WTC11 (cell line): ENCODE results near the gene CASP2. TPM values are rescaled to one million over a fixed set of nuclear protein-coding genes. Genes with fewer than 3 reads are reported as not detected.

ENCODE experiments used
- ATAC-seq: fragments of 200-7000 bp; cut with Tn5 transposase; 2 replicates; pipeline ENCODE4 v1.10.0; 2021; ENCODE audit warnings: mild to moderate bottlenecking, moderate library complexity
- CTCF ChIA-PET: fragments of 300-600 bp; sonication (Branson Sonifier 250); formaldehyde crosslinking; loops from one replicate; lab custom pipeline; 2021; ENCODE audit warnings: antibody characterized with exemption; lab: Charles Lee
- POLR2A ChIA-PET: fragments of 350-600 bp; sonication (Branson Sonifier 250); formaldehyde crosslinking; loops from one replicate; lab custom pipeline; 2021; ENCODE audit warnings: antibody characterized with exemption; lab: Charles Lee
- DNase-seq: peaks from one replicate; pipeline ENCODE4 v3.0.0; 2021; ENCODE audit warnings: low spot score
- H3K27ac Mint-ChIP-seq: 2 replicates; pipeline ENCODE4 v1.8.0; 2021; ENCODE audit warnings: mixed read lengths
- H3K27me3 Mint-ChIP-seq: 2 replicates; pipeline ENCODE4 v1.8.0; 2021; ENCODE audit warnings: low read depth, mild to moderate bottlenecking, moderate library complexity, mixed read lengths
- H3K36me3 Mint-ChIP-seq: 2 replicates; pipeline ENCODE4 v1.8.0; 2021; ENCODE audit warnings: mixed read lengths
- H3K4me1 Mint-ChIP-seq: 2 replicates; pipeline ENCODE4 v1.8.0; 2022; ENCODE audit warnings: mixed read lengths
- H3K4me3 Mint-ChIP-seq: 2 replicates; pipeline ENCODE4 v1.8.0; 2021; ENCODE audit warnings: mild to moderate bottlenecking, moderate library complexity, mixed read lengths
- H3K9me3 Mint-ChIP-seq: 2 replicates; pipeline ENCODE4 v1.8.0; 2021; ENCODE audit warnings: mixed read lengths
- AFF4 ChIP-seq: sonication (generic); formaldehyde crosslinking; IDR thresholded peaks from 2 replicates; pipeline ENCODE4 v1.8.1; 2023; ENCODE audit warnings: mild to moderate bottlenecking, missing genetic modification reagents, borderline replicate concordance
- ERG ChIP-seq: fragments of 250-450 bp; sonication (Bioruptor Pico); IDR thresholded peaks from 2 replicates; pipeline ENCODE4 v1.8.0; 2021; ENCODE audit warnings: mild to moderate bottlenecking
- ETV6 ChIP-seq: sonication (generic); formaldehyde crosslinking; IDR thresholded peaks from 2 replicates; pipeline ENCODE4 v1.8.1; 2022; ENCODE audit warnings: mild to moderate bottlenecking, missing genetic modification reagents
- FOXK1 ChIP-seq: sonication (generic); formaldehyde crosslinking; IDR thresholded peaks from 2 replicates; pipeline ENCODE4 v1.8.0; 2022; ENCODE audit warnings: mild to moderate bottlenecking, moderate library complexity, missing genetic modification reagents
- PRRX2 ChIP-seq: fragments of 250-450 bp; sonication (Bioruptor Pico); IDR thresholded peaks from 2 replicates; pipeline ENCODE4 v1.8.0; 2021; ENCODE audit warnings: mild to moderate bottlenecking
- RORB ChIP-seq: fragments of 250-450 bp; sonication (Bioruptor Pico); IDR thresholded peaks from 2 replicates; pipeline ENCODE4 v1.9.0; 2021; ENCODE audit warnings: mild to moderate bottlenecking
- STAT6 ChIP-seq: sonication (generic); formaldehyde crosslinking; conservative IDR thresholded peaks from 2 replicates; pipeline ENCODE4 v1.8.1; 2023; ENCODE audit warnings: mild to moderate bottlenecking, low read depth, missing genetic modification reagents, moderate library complexity
- ZBTB21 ChIP-seq: sonication (generic); formaldehyde crosslinking; IDR thresholded peaks from 2 replicates; pipeline ENCODE4 v1.8.1; 2023; ENCODE audit warnings: mild to moderate bottlenecking, missing genetic modification reagents, borderline replicate concordance
- ZNF138 ChIP-seq: sonication (generic); formaldehyde crosslinking; conservative IDR thresholded peaks from 2 replicates; pipeline ENCODE4 v1.8.1; 2022; ENCODE audit warnings: mild to moderate bottlenecking, moderate library complexity, missing genetic modification reagents
- ZSCAN18 ChIP-seq: fragments of 250-450 bp; sonication (Bioruptor Pico); IDR thresholded peaks from 2 replicates; pipeline ENCODE4 v2.1.2; 2022; ENCODE audit warnings: mild to moderate bottlenecking, moderate library complexity
- total RNA-seq: library from RNA; stranded (reverse); gene quantifications from 3 replicates; pipeline ENCODE4 v1.2.3, GENCODE V29; 2021
- TF ChIP-seq, protein P1 (sequence below): sonication (generic); formaldehyde crosslinking; IDR thresholded peaks from 2 replicates; pipeline ENCODE4 v1.8.1; 2023; ENCODE audit warnings: mild to moderate bottlenecking, moderate library complexity, missing genetic modification reagents
- TF ChIP-seq, protein P2 (sequence below): sonication (generic); formaldehyde crosslinking; IDR thresholded peaks from 2 replicates; pipeline ENCODE4 v1.8.1; 2022; ENCODE audit warnings: mild to moderate bottlenecking, moderate library complexity, missing genetic modification reagents
- TF ChIP-seq, protein P3 (sequence below): fragments of 250-450 bp; sonication (Bioruptor Pico); IDR thresholded peaks from 2 replicates; pipeline ENCODE4 v1.9.0; 2021; ENCODE audit warnings: mild to moderate bottlenecking
- TF ChIP-seq, protein P4 (sequence below): fragments of 200-600 bp; IDR thresholded peaks from 2 replicates; pipeline ENCODE4 v1.8.0; 2022; ENCODE audit warnings: antibody characterized with exemption
- TF ChIP-seq, protein P5 (sequence below): sonication (generic); formaldehyde crosslinking; IDR thresholded peaks from 2 replicates; pipeline ENCODE4 v1.8.1; 2022; ENCODE audit warnings: low read depth, mild to moderate bottlenecking, moderate library complexity, missing genetic modification reagents, borderline replicate concordance

CASP2 gene
- total RNA-seq, 1 experiment from 2014 or later, result 35.4 TPM

DNA sequence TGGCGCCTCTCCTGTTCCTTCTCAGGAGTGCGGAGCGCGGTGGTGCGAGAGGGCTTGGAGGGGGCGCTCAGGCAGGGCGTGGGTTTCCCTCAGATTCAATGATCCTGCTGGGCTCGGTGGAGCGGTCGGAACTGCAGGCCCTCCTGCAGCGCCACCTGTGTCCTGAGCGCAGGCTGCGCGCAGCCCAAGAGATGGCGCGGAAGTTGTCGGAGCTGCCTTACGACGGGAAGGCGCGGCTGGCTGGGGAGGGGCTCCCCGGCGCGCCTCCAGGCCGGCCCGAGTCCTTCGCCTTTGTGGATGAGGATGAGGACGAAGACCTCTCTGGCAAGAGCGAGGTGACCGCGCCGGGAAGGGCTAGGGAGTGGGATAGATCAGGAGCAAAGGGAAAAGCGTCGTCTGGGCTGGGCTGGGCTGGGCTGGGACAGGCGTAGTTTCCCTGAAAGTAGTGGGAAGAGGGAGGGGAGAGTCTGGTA is 57.3 kb downstream of the CASP2 start (continued):
- TF ChIP-seq AFF4 (CRISPR knock-in tag) (no peak; the same call in 1 of the 2 replicates), ETV6 (peak; percentile 80; the same call in 1 of the 2 replicates), FOXK1 (0 out of 2 replicates have a peak, but pooled peaks have one; percentile 18), STAT6 (no peak)
- TF ChIP-seq, protein P1, sequence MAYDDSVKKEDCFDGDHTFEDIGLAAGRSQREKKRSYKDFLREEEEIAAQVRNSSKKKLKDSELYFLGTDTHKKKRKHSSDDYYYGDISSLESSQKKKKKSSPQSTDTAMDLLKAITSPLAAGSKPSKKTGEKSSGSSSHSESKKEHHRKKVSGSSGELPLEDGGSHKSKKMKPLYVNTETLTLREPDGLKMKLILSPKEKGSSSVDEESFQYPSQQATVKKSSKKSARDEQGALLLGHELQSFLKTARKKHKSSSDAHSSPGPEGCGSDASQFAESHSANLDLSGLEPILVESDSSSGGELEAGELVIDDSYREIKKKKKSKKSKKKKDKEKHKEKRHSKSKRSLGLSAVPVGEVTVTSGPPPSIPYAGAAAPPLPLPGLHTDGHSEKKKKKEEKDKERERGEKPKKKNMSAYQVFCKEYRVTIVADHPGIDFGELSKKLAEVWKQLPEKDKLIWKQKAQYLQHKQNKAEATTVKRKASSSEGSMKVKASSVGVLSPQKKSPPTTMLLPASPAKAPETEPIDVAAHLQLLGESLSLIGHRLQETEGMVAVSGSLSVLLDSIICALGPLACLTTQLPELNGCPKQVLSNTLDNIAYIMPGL (CRISPR knock-in tag), result peak; percentile 80
- TF ChIP-seq, protein P2, sequence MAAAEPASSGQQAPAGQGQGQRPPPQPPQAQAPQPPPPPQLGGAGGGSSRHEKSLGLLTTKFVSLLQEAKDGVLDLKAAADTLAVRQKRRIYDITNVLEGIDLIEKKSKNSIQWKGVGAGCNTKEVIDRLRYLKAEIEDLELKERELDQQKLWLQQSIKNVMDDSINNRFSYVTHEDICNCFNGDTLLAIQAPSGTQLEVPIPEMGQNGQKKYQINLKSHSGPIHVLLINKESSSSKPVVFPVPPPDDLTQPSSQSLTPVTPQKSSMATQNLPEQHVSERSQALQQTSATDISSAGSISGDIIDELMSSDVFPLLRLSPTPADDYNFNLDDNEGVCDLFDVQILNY (CRISPR knock-in tag), result 0 out of 2 replicates have a peak, but pooled peaks have one; percentile 38

- POLR2A ChIA-PET, result interaction anchor here (0.9 to 1.1 kb wide), 2 partner anchors 10 to 17 kb away, joined by 3 read pairs; no protein-coding TSS in a partner anchor
- peaks cover 21% of the 10 kb centered on the region for H3K27me3 Mint-ChIP-seq
- H3K36me3 Mint-ChIP-seq, result no peaks in the 10 kb centered on the region
- ATAC-seq (peak; percentile 48), DNase-seq (peak; percentile 26)
- H3K4me1 Mint-ChIP-seq, result peaks cover 21% of the 10 kb centered on the region
- peaks cover 5% of the 10 kb centered on the region; the same call in 1 of the 2 replicates for H3K9me3 Mint-ChIP-seq
- no peak overlapping the region for H3K27ac Mint-ChIP-seq
- peak overlapping the region; percentile 79 for H3K4me3 Mint-ChIP-seq
- TF ChIP-seq, protein P3, sequence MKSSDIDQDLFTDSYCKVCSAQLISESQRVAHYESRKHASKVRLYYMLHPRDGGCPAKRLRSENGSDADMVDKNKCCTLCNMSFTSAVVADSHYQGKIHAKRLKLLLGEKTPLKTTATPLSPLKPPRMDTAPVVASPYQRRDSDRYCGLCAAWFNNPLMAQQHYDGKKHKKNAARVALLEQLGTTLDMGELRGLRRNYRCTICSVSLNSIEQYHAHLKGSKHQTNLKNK (CRISPR knock-in tag), result no peak
- TF ChIP-seq, protein P4, sequence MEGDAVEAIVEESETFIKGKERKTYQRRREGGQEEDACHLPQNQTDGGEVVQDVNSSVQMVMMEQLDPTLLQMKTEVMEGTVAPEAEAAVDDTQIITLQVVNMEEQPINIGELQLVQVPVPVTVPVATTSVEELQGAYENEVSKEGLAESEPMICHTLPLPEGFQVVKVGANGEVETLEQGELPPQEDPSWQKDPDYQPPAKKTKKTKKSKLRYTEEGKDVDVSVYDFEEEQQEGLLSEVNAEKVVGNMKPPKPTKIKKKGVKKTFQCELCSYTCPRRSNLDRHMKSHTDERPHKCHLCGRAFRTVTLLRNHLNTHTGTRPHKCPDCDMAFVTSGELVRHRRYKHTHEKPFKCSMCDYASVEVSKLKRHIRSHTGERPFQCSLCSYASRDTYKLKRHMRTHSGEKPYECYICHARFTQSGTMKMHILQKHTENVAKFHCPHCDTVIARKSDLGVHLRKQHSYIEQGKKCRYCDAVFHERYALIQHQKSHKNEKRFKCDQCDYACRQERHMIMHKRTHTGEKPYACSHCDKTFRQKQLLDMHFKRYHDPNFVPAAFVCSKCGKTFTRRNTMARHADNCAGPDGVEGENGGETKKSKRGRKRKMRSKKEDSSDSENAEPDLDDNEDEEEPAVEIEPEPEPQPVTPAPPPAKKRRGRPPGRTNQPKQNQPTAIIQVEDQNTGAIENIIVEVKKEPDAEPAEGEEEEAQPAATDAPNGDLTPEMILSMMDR, result no peak
- TF ChIP-seq PRRX2, result no peak
- no peak for TF ChIP-seq RORB
- TF ChIP-seq ZBTB21 (CRISPR knock-in tag), result no peak
- TF ChIP-seq, protein P1 (CRISPR knock-in tag), result no peak
- TF ChIP-seq, protein P5, sequence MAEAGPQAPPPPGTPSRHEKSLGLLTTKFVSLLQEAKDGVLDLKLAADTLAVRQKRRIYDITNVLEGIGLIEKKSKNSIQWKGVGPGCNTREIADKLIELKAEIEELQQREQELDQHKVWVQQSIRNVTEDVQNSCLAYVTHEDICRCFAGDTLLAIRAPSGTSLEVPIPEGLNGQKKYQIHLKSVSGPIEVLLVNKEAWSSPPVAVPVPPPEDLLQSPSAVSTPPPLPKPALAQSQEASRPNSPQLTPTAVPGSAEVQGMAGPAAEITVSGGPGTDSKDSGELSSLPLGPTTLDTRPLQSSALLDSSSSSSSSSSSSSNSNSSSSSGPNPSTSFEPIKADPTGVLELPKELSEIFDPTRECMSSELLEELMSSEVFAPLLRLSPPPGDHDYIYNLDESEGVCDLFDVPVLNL, result no peak
- TF ChIP-seq ZNF138 (CRISPR knock-in tag), result no peak
- no peak for TF ChIP-seq ERG (CRISPR knock-in tag)
- TF ChIP-seq ZSCAN18 (CRISPR knock-in tag), result no peak
- TF ChIP-seq, all 79 proteins: peak for 0
- CTCF ChIA-PET, result interaction anchor here (0.6 to 2.7 kb wide), 26 partner anchors 9 to 430 kb away, joined by 3 to 30 read pairs (median 5); partner anchors contain the start of genes CLCN1 and FAM131B
Measured at GRCh38 chr7:143346018-143346417, 57.9 kb downstream of the CASP2 start.
